ENCODE data around the gene ASB18.

DNA sequence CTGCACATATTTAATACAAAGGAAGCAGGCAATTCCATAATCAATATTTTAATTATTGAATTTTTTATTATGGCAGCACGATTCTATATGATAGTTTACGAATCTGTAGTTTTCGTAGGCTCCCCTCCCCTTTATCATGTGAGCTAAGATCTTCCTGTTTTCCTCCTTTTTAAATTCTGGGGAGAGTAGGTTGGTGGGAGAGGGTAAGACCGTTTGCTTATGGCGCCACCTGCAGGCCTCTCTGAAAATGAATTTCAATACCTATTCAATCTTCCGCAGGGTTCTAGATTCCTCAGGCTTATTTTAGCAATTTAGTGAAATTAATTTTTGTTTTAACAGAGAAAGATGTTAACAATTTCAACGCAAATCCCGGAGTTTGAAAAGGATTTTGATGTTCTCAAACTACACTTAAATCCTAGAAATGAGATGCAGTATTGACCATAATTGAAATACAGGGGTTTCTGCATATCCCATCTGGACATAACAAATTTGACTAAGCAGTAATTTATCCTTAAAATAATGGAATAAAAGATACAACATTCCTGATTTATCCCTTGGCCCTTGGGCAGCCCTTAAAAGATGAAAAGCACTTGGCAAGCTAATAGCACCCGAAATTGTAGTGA lies 83.3 kb downstream of the ASB18 start:
- TF ChIP-seq, protein P1, sequence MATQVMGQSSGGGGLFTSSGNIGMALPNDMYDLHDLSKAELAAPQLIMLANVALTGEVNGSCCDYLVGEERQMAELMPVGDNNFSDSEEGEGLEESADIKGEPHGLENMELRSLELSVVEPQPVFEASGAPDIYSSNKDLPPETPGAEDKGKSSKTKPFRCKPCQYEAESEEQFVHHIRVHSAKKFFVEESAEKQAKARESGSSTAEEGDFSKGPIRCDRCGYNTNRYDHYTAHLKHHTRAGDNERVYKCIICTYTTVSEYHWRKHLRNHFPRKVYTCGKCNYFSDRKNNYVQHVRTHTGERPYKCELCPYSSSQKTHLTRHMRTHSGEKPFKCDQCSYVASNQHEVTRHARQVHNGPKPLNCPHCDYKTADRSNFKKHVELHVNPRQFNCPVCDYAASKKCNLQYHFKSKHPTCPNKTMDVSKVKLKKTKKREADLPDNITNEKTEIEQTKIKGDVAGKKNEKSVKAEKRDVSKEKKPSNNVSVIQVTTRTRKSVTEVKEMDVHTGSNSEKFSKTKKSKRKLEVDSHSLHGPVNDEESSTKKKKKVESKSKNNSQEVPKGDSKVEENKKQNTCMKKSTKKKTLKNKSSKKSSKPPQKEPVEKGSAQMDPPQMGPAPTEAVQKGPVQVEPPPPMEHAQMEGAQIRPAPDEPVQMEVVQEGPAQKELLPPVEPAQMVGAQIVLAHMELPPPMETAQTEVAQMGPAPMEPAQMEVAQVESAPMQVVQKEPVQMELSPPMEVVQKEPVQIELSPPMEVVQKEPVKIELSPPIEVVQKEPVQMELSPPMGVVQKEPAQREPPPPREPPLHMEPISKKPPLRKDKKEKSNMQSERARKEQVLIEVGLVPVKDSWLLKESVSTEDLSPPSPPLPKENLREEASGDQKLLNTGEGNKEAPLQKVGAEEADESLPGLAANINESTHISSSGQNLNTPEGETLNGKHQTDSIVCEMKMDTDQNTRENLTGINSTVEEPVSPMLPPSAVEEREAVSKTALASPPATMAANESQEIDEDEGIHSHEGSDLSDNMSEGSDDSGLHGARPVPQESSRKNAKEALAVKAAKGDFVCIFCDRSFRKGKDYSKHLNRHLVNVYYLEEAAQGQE (IDR thresholded peaks at IDR 0.05): no peak
- TF ChIP-seq TAF1 (conservative IDR thresholded peaks at IDR 0.05): no peak
- TF ChIP-seq, protein P2, sequence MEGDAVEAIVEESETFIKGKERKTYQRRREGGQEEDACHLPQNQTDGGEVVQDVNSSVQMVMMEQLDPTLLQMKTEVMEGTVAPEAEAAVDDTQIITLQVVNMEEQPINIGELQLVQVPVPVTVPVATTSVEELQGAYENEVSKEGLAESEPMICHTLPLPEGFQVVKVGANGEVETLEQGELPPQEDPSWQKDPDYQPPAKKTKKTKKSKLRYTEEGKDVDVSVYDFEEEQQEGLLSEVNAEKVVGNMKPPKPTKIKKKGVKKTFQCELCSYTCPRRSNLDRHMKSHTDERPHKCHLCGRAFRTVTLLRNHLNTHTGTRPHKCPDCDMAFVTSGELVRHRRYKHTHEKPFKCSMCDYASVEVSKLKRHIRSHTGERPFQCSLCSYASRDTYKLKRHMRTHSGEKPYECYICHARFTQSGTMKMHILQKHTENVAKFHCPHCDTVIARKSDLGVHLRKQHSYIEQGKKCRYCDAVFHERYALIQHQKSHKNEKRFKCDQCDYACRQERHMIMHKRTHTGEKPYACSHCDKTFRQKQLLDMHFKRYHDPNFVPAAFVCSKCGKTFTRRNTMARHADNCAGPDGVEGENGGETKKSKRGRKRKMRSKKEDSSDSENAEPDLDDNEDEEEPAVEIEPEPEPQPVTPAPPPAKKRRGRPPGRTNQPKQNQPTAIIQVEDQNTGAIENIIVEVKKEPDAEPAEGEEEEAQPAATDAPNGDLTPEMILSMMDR (IDR thresholded peaks at IDR 0.05; ENCODE audit: low read depth, low read length, missing input control): peak; percentile 57
